Activated effector memory CD4-positive, alpha-beta T cell treated with Interleukin-2 at 50 U/mL for 16 hours (primary cell): ENCODE results near the gene MYO9A.
"Not testable (repeated sequence)": the region's sequence is repeated elsewhere in the genome, so short reads cannot be mapped to it uniquely, and the experiment has no call there.

Source experiments
- DNase-seq: peaks from one replicate; pipeline ENCODE4 v3.0.0-alpha.2; 2020

MYO9A gene

GRCh38 chr15:72086010-72086697, 31.8 kb downstream of the MYO9A start:
- no peak for DNase-seq

GRCh38 chr15:72082176-72082575, 35.8 kb downstream of the MYO9A start:
- no peak for DNase-seq

GRCh38 chr15:72078887-72079286, 39.1 kb downstream of the MYO9A start:
- no peak for DNase-seq

- DNase-seq = no peak
Observed at GRCh38 chr15:72077950-72078349, 40.0 kb downstream of the MYO9A start.

DNA sequence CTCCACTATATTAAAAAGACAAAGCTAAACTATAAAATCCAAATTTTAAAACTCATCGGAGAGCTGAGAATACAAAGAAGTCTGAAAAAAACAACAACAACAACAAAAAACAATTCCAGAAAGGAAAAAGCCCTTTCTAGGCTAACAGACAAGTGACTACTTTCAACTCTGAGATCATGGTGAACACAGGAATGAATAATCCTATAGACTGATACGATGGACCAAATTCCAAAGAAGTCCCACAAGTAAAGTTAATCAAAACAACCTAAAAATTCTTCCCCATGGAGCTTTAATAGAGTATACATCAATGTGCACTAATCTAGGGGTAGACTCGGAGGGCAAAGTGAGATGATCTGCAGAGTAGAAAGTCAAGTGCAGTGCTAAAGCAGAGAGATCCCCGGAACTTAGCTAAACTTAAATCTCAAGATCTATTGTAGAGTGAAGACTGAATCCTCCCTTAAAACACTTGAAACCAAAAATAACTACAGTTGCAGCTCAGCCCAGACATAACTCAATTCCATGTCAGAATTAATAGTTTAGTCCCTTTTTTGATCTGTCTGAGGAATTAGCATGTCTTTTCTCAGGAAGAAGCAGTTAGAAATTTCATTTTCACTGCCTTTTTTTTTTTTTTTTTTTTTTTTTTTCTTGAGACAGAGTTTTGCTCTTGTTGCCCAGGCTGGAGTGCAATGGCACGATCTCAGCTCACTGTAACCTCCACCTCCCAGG, 43.5 kb downstream of the MYO9A start:
- DNase-seq = no peak

GRCh38 chr15:72071448-72071825, 46.5 kb downstream of the MYO9A start:
- DNase-seq = not testable (repeated sequence)

DNA sequence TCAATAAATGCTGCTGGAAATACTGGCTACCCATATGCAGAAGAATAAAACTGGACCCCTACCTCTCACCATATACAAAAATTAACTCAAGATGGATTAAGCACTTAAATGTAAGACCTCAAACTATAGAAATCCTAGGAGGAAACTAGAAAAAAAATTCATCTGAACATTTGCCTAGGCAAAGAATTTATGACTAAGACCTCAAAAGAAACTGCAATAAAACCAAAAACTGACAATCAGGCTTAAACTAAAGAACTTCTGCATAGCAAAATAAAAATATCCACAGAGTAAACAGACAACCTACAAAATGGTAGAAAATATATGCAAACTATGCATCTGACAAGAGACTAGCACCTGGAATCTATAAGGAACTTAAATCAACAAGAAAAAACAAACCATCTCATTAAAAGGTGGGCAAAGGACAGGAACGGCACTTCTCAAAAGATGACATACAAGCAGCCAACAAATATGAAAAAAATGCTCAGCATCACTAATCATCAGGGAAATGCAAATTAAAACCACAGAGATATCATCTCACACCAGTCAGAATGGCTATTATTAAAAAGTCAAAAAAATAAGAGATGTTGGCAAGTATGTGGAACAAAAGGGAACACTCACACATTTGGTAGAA, 47.0 kb downstream of the MYO9A start:
- no peak for DNase-seq

GRCh38 chr15:72068856-72069255, 49.1 kb downstream of the MYO9A start:
- no peak for DNase-seq

- no peak for DNase-seq
Observed at GRCh38 chr15:72065801-72066200, 52.1 kb downstream of the MYO9A start.

DNA sequence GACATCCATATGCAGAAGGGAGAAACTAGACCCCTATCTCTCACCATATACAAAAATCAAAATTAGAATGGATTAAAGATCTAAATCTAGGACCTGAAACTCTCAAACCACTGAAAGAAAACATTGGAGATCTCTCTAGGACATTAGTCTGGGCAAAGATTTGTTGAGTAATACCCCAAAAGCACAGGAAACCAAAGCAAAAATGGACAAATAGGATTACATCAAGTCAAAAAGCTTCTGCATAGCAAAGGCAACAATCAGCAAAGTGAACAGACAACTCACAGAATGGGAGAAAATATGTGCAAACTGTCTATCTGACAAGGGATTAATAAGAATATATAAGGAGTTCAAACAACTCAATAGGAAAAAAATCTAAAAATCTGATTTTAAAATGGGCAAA, 54.8 kb downstream of the MYO9A start:
- no peak for DNase-seq

GRCh38 chr15:72062319-72062718, 55.6 kb downstream of the MYO9A start:
- DNase-seq = no peak

DNA sequence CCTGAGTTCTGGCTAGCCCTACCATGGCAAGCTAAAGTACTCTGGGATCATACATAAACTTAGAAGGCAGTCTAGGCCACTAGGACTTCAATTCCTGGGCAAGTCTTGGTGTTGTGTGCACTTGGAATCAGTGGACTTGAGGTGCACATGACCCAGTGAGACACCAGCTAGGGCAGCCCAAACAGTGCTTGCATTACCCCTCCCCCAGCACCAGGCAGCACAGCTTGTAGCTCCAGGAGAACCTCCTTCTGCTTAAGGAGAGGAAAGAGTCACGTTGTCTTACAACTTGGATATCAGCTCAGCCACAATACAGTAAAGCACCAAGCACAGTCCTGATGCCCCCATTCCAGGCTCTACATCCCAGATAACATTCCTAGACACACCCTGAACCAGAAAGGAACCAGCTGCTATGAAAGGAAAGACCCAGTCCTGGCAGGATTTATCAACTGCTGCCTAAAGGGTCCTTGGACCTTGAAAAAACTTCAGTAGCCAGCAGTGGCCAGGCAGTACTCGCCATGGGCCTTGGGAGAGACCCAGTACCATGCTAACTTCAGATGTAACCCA, 57.2 kb downstream of the MYO9A start:
- DNase-seq = no peak

DNA sequence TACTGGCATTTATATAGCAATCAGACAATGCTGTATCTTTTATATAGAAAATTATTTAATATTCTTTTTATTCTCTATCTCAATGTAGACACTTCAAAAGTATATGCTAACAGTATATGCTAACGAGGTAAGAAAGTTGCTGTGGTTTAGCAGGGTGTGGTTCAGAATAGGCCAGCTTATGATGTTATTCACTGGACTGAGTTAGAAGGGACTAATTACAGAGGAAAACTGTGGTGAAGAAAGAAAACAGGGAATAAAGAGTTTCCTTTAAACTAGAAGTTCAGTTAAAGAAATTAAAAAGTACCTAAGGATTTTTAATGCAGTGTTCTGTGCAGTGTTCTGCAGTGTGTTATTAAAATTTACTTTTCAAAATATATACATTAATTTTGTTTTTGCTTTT, 59.4 kb downstream of the MYO9A start:
- no peak for DNase-seq

- DNase-seq = no peak
Observed at GRCh38 chr15:72057548-72058091, 60.3 kb downstream of the MYO9A start.

DNA sequence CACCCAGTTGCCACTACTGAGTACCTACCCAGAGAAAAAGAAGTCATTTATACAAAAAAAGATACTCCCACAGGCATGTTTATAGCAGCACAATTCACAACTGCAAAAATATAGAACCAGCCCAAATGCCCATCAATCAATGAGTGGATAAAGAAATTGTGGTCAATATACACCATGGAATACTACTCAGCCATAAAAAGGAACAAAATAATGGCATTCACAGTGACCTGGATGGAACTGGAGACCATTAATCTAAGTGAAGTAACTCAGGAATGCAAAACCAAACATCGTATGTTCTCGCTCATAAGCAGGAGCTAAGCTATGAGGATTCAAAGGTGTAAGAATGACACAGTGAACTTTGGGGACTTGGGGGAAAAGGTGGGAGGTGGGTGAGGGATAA, 61.7 kb downstream of the MYO9A start:
- not testable (repeated sequence) for DNase-seq

GRCh38 chr15:72053297-72053696, 64.7 kb downstream of the MYO9A start:
- not testable (repeated sequence) for DNase-seq

DNA sequence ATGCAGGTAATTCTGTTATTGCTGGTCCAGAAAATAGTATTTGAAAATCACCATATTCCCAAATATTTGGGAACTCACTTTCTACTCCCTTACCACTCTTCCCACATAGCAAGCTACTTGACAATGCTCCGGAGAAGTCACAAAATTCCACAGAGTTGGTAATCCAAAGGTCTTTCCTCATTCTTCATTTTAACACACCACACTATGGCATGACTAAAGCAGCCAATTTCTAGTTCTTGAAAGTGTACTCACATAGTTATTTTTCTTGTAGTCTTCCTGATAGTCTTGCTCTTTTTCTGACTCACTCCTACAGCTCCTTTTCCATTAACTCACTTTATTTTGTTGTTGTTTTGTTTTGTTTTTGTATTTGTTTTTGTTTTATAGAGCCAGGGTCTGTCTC, 67.2 kb downstream of the MYO9A start:
- DNase-seq = no peak

GRCh38 chr15:72047020-72047419, 70.9 kb downstream of the MYO9A start:
- DNase-seq = no peak

GRCh38 chr15:72044956-72045355, 73.0 kb downstream of the MYO9A start:
- DNase-seq = no peak

GRCh38 chr15:72042865-72043264, 75.1 kb downstream of the MYO9A start:
- no peak for DNase-seq

- DNase-seq = no peak
Observed at GRCh38 chr15:72042054-72042453, 75.9 kb downstream of the MYO9A start.

GRCh38 chr15:72037321-72037720, 80.6 kb downstream of the MYO9A start:
- DNase-seq = no peak

DNA sequence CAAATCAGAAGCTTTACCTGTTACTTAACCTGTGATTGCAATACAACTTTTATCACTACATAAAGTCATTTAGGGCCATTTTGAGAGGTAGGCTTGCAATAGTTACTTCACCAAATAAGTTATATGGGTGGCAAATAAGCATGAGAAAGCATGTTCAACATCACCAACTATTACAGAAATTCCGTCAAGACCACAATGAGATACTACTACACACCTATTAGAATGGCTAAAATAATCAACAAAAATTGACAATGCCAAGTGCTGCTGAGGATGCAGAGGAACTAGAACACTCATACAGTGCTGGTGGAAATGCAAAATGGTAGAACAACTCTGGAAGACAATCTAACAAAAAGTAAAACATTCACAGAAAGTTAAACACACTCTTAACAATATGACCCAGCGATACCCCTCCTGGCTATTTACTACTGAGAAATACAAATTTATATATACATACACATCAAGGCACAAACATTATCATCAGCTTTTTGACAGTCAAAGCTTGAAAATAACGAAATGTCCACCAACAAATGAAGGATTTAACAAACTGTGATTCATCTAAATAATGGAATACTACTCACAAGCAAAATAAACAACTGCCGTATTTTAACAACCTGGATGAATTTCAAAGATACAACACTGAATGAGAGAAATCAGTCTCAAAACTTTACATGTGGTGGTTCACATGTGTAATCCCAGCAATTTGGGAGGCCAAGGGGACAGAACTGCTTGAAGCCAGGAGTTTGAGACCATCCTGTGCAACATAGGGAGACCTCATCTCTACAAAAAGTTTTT, 82.9 kb downstream of the MYO9A start:
- DNase-seq = no peak
